NCI-H345 treated with DMSO at 0.1 percent for 48 hours (cell line): ENCODE measurements around the gene TRAPPC8.
A peak's percentile ranks its signal among the peaks of the same experiment; 100 is the strongest.
"Not testable (repeated sequence)": the region's sequence is repeated elsewhere in the genome, so short reads cannot be mapped to it uniquely, and the experiment has no call there.

Experiments used
- DNase-seq: peaks from one replicate; lab custom pipeline; 2025; ENCODE audit not compliant: unreplicated experiment; lab: John Stamatoyannopoulos, UW

The TRAPPC8 gene

GRCh38 chr18:31877900-31878299 is 65.0 kb downstream of the TRAPPC8 start:
- DNase-seq: no peak

GRCh38 chr18:31876707-31877106 is 66.2 kb downstream of the TRAPPC8 start:
- DNase-seq: no peak

- DNase-seq: no peak
These were observed 67.6 kb downstream of the TRAPPC8 start for GRCh38 chr18:31875301-31875700.

- no peak for DNase-seq
These were observed 79.8 kb downstream of the TRAPPC8 start for GRCh38 chr18:31863103-31863502.

GRCh38 chr18:31860488-31860887 is 82.4 kb downstream of the TRAPPC8 start:
- no peak for DNase-seq

GRCh38 chr18:31857526-31858106 is 85.3 kb downstream of the TRAPPC8 start:
- no peak for DNase-seq

GRCh38 chr18:31850844-31851243 is 92.1 kb downstream of the TRAPPC8 start:
- DNase-seq: no peak

GRCh38 chr18:31840499-31840898 is 102.4 kb downstream of the TRAPPC8 start:
- DNase-seq: no peak

- DNase-seq: no peak
These were observed 105.0 kb downstream of the TRAPPC8 start for GRCh38 chr18:31837879-31838278.

- no peak for DNase-seq
These were observed 107.3 kb downstream of the TRAPPC8 start for GRCh38 chr18:31835528-31836133.

- no peak for DNase-seq
These were observed 111.0 kb downstream of the TRAPPC8 start for GRCh38 chr18:31831903-31832302.

GRCh38 chr18:31830686-31831085 is 112.2 kb downstream of the TRAPPC8 start:
- no peak for DNase-seq

- DNase-seq: no peak
These were observed 114.3 kb downstream of the TRAPPC8 start for GRCh38 chr18:31828613-31829012.

GRCh38 chr18:31826673-31827325 is 116.1 kb downstream of the TRAPPC8 start:
- not testable (repeated sequence) for DNase-seq

- no peak for DNase-seq
These were observed 117.2 kb downstream of the TRAPPC8 start for GRCh38 chr18:31825772-31826171.

- DNase-seq: no peak
These were observed 121.3 kb downstream of the TRAPPC8 start for GRCh38 chr18:31821545-31822171.

GRCh38 chr18:31819925-31820229 is 123.1 kb downstream of the TRAPPC8 start:
- no peak for DNase-seq

- peak; percentile 45 for DNase-seq
These were observed 123.6 kb downstream of the TRAPPC8 start for GRCh38 chr18:31819106-31819924.

GRCh38 chr18:31814132-31814531 is 128.8 kb downstream of the TRAPPC8 start:
- DNase-seq: no peak

GRCh38 chr18:31810336-31811130 is 132.4 kb downstream of the TRAPPC8 start:
- not testable (repeated sequence) for DNase-seq

GRCh38 chr18:31809049-31809448 is 133.9 kb downstream of the TRAPPC8 start:
- DNase-seq: not testable (repeated sequence)
